CD4-positive, alpha-beta T cell treated with Interferon alpha-2 for 1 hour (primary cell): ENCODE data around the gene FGF14.

Experiments
- DNase-seq, 2 donors: peaks; one replicate each; pipeline ENCODE4 v3.0.0-alpha.2; 2020 to 2022

FGF14 gene

GRCh38 chr13:102401766-102402165 is at the start of gene FGF14:
FGF14 (minus strand) TSS chr13:102402048.
- DNase-seq: no peak

GRCh38 chr13:102443249-102443648 is 41.4 kb upstream of the FGF14 start:
- no peak for DNase-seq

GRCh38 chr13:102441085-102441484 is 39.2 kb upstream of the FGF14 start:
- no peak for DNase-seq

- DNase-seq: no peak
Measured at GRCh38 chr13:102440259-102440936, 38.5 kb upstream of the FGF14 start.

- no peak for DNase-seq
Measured at GRCh38 chr13:102422690-102423089, 20.8 kb upstream of the FGF14 start.

- no peak for DNase-seq
Measured at GRCh38 chr13:102405499-102406100, 3.8 kb upstream of the FGF14 start.

GRCh38 chr13:102402290-102402689 is 442 bp upstream of the FGF14 start:
- DNase-seq: no peak

- DNase-seq: no peak
Measured at GRCh38 chr13:102401265-102401664, 583 bp downstream of the FGF14 start.

- DNase-seq: no peak
Measured at GRCh38 chr13:102400675-102401145, 1.1 kb downstream of the FGF14 start.

GRCh38 chr13:102399791-102400674 is 1.8 kb downstream of the FGF14 start:
- no peak for DNase-seq

GRCh38 chr13:102395939-102396338 is 5.9 kb downstream of the FGF14 start:
- DNase-seq: no peak

GRCh38 chr13:102395174-102395573 is 6.7 kb downstream of the FGF14 start:
- DNase-seq: no peak

- DNase-seq: peak; percentile 93 to 95
Measured at GRCh38 chr13:102394158-102395053, 7.4 kb downstream of the FGF14 start.

GRCh38 chr13:102392481-102393209 is 9.2 kb downstream of the FGF14 start:
- DNase-seq: no peak

- DNase-seq: no peak
Measured at GRCh38 chr13:102386461-102386860, 15.4 kb downstream of the FGF14 start.

- DNase-seq: no peak
Measured at GRCh38 chr13:102380012-102380411, 21.8 kb downstream of the FGF14 start.

- no peak for DNase-seq
Measured at GRCh38 chr13:102376318-102376717, 25.5 kb downstream of the FGF14 start.

- no peak for DNase-seq
Measured at GRCh38 chr13:102374726-102375125, 27.1 kb downstream of the FGF14 start.

GRCh38 chr13:102374233-102374632 is 27.6 kb downstream of the FGF14 start:
- no peak for DNase-seq

- DNase-seq: no peak
Measured at GRCh38 chr13:102373221-102373620, 28.6 kb downstream of the FGF14 start.

- DNase-seq: no peak
Measured at GRCh38 chr13:102369302-102369701, 32.5 kb downstream of the FGF14 start.

- DNase-seq: no peak
Measured at GRCh38 chr13:102367836-102368235, 34.0 kb downstream of the FGF14 start.
